Stimulated activated CD8-positive, alpha-beta memory T cell treated with anti-CD3 and anti-CD28 coated beads, Interleukin-7, amount 100 ng/mL, for 24 hours (primary cell): ENCODE data around the gene MAN2B2.

Experiments
- DNase-seq: peaks from one replicate; pipeline ENCODE4 v3.0.0-alpha.2; 2020; ENCODE audit warnings: low read depth

MAN2B2 gene

DNA sequence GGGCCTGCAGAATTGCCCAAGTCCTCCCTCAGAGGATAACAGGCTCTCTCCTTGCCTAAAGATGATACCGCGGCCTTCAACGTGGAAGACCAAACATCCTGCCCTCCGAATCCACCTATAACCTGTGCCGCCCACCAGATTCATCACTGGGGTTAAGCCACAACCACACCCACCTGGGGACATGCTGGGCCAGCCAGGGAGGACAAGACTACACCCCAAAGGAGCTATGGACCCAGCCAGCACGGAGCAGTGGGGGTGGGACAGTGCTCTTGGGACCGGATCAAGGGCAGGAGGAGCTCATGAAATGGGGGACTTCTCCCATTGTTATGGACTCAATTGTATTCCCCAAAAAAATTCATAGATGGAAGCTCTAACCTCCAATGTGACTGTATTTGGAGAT, 6.8 kb upstream of the MAN2B2 start:
- DNase-seq = no peak

DNA sequence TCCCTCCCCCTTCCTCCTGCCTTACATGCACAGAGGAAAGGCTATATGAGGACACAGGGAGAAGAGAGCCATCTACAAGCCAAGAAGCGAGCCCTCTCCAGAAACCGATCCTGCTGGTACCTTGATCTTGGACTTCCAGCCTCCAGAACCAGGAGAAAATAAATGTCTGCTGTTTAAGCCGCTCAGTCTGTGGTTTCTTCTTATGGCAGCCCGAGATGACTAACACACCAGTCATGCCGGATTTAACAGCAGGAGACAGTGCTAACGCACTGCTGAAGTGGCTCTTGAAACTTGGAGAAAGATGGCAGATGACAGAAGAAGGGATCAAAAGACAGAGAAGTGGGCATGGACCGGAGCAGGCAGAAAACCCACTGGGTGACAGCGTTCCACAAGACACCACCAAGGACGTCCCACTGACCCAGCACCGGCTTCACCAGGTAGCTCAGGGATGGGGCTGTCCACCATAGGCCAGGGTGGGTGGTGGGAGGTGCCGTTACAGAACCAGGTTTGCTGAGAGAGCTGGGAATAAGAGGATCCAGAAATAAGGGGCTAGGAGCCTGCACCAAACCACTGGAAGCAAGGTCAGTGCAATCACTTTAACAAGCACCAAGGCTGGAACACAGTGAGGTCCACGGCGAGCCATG, 6.2 kb upstream of the MAN2B2 start:
- DNase-seq = no peak

DNA sequence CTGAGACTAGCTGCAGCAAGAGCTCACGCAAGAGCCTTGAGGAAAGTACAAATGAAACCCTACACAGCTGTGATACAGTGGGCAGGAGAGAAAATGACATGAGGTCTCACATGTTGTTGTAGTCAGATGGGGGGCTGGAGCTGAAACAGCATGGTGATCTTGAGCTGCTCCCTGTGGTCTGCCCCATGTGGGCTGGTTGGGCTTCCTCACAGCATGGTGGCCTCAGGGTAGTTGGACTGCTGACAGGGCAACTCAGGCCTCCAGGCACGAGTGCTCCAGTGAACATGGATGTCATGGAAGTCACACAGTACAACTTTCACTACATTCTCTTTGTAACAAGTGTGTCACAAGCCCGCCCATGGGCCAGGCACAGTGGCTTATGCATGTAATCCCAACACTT, 3.4 kb upstream of the MAN2B2 start:
- DNase-seq = no peak

DNA sequence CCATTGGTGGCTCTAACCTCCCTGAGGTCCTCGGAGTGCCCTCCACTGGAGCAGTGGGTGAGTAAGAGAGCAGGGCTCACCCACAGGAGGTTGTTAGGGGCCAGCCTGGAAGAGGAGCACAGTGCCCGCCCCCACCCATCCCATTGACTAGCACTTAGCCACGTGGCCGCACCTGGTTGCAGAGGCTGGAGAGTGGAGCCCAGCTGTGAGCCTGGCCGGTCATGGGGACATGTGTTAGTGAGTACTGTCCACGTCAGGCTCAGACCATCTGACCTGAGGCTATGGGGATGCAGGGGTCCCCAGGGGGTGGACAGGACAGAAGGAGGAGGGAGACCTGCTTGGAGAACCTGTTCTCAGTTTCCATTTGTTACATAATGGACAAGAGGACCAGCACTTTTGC, 1.4 kb upstream of the MAN2B2 start:
- DNase-seq = no peak

DNA sequence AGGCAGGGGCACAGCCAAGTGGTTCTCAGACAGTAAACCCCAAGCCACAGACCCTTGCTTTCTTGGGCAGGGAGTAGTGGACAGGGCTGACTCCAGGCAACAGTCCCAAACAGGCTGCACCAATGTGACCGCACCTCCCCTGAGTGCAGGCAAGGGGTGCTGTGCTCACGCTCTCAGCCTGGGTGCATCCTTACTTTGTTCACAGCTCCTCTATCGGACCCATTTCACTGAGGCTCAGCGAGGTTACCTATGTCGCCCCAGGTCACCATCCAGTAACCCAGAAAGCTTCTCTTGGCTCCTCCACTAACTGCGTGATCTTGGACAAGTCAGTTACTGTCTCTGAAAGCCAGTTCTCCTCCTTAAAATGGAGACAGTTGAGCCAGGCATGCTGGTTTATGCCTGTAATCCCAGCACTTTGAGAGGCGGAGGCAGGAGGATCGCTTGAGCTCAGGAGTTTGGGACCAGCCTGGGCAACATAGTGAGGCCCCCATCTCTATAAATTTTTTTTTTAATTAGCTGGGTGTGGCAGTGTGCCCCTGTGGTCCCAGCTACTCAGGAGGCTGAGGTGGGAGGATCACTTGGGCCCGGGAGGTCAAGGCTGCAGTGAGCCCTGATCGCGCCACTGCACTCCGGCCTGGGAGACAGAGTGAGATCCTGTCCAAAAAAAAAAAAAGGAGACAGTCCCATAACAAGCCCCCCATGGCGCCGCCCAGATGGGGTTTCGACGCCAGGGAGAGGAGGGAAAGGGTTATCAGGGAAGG, 823 bp upstream of the MAN2B2 start:
- no peak for DNase-seq

DNA sequence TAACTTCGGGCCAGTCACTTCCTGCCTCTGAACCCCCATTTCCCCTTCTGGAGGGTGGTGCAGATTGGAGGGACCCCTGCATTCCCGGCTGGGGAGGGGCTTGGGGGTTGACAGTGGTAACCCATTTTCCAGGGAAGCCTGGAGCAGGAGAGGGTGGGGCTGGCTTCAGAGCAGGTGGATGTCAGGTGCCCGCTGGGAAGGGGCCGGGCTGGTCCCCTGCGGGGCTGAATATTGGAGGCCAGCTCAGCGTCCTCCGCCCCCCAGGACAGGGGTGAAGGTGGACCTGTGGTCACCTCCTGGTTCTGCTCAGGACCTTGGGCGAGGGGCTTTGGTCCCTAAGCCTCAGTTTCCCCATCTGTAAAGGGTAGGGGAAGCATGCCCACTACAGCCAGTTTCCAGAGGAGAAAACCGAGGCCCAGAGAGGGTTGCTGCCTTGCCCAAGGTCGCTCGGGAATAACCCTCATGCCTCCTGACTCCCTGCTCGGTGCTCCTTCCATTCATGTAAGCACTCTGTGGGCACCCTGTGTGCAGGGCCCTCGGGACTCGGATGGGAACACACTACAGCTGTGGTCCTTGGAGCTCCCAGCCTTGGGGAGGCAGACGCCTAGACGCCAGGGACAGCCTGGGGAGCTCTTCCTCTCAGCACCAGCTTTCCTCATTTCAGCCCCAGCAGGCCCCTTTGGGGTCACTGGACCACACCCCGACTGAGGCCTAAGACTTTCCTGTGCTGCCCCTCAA, 683 bp downstream of the MAN2B2 start:
- DNase-seq = no peak

DNA sequence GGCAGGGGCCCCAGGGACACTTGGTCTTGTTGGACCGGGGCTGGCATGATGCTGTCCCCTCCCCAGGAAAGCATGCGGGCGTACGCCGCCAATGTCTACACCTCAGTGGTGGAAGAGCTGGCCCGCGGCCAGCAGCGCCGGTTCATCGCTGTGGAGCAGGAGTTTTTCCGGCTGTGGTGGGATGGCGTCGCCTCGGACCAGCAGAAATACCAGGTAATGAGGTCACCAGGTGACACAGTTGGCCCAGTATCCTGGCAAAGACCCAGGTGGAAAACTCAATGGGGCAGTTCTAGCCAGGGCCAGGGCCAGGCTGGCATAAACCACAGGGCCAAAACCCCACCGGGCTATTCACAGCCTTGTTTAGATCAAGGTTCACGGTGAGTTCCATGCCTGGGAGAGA, 1.5 kb downstream of the MAN2B2 start:
- DNase-seq = no peak

DNA sequence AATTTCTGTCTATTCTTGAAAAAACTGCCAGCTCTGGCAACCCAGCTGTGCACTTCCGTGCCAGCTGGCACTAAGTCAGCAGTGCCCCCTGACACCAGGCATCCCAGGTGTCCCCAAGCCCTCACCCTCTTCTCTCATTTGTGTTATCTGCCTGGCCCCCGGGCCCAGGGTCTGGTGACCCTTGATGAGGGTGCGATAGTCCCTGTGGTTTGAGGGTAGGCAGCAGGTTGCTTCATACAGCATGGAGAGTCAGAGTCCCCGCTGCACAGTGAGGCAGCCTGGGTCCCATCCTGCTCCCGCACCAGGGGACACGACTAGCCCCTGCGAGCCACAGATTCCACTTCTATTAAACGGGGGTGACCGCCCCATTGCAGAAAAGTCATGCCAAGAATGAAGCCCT, 1.9 kb downstream of the MAN2B2 start:
- no peak for DNase-seq

DNA sequence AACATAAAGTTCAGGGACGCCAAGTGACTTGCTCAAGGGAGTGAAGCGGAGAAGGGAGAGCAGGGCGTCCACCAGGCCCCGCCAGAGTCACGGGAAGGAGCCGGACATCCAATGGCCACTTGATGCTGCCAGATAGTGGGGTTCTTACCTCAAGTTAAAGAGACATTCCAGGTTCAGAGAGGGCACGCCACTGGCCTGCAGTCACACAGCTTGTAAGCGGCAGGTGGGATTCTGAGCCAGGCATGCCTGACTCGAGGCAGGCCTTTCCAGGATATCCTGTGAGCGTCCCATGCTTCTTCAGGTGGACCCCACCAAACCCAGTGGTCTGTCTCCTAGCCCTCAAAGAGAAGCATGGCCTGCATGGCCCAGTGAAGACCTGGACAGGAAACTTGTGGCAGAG, 2.4 kb downstream of the MAN2B2 start:
- no peak for DNase-seq

DNA sequence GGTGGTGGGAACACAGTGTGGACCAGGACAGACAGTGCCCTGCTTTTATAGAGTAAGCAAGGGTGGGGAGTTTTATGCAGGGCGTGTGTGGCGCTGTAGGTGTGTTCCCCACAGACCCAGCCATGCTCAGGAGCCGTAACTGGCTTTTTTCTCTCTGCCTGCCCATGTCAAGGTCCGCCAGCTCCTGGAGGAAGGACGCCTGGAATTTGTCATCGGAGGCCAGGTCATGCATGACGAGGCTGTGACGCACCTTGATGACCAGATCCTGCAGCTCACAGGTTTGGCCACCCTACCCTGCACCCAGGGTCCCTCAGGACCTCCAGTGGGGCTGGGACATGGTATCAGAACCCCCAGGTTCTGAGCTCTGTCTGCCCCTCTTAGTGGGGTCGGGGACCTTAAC, 3.2 kb downstream of the MAN2B2 start:
- DNase-seq = no peak

DNA sequence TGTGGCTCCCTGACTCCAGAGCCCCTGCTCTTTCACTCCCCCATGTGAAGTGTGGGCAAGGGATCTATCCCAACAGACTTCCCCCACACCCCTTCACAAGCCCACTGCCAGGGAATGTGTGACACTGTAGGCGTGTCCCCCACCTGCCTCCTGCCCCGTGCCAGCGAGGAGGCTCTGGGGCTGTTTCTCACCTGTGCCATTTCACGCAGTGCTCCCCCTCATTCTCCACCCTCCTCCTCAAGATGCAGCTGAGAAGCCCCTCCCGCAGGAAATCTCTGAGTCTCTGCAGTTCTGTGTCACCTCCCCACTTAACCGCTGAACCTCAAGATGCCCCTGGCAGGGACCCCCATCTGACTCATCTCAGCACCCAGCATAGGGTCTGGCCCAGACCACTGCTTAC, 5.4 kb downstream of the MAN2B2 start:
- no peak for DNase-seq

DNA sequence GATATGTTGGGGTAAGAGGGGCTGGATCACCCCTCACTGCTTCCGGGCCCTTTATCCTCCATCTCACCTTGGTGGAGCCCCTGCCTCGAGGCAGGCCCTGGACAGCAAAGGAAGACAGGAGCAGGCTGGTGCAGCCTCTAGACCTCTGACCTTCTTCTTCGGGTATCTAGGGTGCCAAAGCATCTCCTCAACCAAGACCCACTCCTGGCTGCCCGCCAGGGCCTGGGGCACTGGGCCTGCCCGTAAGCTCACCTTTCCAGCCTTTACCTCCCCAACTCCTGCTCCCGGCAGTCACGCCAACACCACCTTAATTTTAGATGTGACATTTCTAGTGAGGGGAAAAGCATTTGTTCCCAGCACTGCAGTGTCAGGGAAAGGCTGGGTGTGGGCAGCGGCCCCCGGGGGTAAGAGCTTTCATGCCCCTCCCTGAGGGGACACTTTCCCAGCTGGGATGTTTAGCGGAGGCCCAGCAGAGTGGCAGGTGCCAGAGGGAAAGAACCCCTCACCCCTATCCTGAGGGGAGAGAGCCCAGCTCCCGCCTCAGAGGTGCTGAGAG, 6.7 kb downstream of the MAN2B2 start:
- DNase-seq = no peak

DNA sequence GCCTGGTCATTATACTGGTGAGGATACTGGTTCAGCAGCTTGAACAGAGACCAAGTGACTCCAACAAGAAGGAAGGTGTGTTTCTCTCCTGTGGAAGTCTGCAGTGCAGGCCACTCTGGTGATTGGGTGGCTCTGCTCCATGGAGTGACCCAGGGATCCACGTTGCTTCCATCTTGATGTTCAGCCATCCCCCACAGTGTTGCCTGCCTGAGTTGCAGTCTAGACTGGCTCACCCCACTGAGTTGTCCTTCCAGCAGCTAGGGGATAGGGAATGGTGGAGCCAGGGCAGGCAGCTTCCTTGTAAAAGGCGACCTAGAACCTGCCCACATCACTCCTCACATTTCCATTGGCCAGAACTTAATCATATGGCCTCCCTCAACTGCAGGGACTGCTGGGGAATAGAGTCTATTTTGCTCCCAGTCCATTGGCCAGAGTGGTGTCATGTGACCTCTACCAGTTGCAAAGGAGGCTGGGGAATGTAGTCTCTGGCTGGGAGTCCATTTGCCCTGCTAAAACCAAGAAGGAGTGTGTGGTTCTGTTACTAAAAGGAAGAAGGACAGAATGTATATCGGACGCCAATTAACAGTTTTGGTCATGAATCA, 8.0 kb downstream of the MAN2B2 start:
- DNase-seq = no peak

DNA sequence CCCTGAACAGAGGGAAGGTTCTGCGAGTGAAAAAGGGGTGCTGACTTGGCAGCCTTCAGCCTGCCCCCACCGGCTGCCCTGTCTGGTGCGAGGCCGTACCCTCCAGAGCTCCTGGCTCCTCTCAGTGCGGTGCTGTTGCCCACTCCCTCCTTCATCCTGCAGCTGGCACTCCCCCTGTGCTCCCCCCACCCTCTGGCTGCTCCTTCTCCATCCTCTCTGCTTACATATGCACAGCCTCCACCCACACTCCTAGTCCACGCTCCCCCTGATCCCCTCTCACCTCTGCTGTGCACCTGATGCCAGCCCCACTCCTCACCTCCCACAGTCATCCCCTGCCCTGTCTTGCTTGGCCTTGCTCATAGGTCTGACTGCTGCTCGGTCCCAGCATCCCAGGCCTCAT, 9.9 kb downstream of the MAN2B2 start:
- no peak for DNase-seq

DNA sequence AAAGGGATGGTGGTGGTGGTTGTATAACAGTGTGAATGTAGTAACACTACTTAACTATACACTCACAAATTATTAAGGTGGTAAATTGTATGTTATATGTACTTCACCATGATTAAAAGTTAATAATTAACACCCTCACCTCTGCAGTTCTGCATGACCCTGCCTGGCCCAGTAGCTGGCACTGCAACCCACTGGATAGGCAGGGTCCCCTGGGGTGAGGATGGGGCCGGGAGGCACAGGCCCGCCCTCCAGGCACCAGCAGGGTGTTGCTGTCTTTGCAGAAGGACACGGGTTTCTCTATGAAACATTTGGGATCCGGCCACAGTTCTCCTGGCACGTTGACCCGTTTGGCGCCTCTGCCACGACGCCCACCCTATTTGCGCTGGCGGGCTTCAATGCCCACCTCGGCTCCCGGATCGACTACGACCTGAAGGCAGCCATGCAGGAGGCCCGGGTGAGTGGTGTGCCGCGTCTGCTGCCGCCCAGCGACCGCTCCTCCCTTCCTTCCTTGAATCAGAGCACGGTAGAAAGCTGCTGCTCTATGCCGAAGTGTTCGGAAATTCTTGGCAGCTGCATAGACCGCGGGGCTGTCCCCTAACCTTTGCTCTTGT, 11.8 kb downstream of the MAN2B2 start:
- DNase-seq = no peak

DNA sequence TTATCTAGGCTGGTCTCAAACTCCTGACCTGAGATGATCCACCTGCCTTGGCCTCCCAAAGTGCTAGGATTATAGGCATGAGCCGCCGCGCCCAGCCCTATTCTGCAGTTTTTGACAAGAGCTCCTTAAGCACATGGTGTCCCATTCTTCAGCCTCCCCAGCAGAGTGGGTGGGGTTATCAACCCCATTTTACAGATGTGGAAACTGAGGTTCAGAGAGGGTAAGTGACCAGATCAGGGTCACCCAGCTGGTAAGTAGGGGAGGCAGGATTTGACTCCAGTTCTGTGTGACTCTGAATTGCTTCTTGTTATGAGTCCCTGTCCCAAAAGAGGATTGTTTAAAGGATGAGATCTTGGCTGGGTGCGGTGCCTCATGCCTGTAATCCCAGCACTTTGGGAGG, 14.5 kb downstream of the MAN2B2 start:
- DNase-seq = no peak

DNA sequence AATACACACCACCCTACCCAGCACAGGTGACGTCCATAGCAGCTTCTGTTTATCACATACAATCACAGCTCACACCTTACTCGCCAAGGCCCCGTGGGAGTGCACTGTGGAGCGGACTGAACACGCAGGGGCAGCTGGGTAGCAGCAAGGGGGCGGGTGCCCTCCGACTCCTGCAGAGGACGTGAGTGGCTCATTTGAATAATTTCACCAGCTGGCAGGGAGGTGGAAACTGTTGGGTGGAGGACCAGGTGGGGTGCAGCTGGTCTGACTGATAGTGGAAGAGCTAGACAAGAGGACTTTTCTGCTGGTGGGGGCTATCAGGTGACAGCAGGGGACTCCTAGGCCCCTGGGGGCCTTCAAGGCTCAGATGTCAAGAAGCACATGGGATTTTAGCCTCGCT, 16.3 kb downstream of the MAN2B2 start:
- DNase-seq = no peak

DNA sequence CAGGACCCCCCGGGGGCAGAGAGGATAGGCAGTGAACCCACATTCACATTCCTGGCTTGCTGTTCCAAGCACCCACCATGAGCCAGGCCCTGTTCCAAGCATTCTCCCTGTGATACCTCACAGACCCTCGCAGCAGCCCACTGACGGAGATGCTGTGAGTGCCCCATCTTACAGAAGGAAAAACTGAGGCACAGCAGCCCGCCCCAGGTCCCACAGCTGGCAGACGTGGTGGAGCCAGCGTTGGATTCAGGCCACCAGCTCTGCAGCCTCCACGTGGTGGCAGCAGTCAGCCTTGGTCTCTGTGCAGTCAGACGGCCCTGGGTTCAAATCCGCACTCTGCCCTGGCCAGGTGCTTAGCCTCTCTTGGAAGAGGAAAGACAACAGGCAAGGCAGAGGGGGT, 16.8 kb downstream of the MAN2B2 start:
- DNase-seq = no peak

DNA sequence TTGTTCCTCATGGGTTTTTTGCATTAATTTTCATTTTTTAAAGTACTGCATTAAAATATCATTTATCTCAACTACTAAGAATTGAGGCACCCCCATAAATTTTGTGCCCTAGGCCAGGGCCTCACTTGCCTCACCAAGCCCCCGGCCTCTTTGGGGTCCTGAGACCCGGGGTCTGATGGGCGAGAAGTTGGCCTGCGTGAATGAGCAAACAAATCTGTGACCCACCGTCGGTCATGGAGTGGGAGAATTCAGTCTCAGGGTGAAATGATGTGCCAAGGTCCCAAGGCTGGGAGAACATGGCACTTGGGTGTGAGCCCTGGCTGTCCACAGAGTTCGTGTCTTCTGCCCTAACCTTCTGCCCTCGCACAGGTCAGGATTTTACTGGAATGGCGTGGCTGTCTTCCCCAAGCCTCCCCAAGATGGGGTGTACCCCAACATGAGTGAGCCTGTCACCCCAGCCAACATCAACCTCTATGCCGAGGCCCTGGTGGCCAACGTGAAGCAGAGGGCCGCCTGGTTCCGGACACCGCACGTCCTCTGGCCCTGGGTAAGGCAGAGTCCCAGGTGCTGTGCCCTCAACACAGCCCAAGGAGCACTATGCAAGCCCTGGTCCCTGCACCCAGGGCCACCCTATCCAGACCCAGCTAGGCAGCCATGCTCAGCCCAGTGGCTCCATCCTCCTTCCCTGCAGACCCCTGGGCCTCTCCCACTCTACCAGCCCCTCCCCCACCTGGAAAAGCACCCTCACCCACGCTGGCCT, 18.0 kb downstream of the MAN2B2 start:
- DNase-seq = no peak

DNA sequence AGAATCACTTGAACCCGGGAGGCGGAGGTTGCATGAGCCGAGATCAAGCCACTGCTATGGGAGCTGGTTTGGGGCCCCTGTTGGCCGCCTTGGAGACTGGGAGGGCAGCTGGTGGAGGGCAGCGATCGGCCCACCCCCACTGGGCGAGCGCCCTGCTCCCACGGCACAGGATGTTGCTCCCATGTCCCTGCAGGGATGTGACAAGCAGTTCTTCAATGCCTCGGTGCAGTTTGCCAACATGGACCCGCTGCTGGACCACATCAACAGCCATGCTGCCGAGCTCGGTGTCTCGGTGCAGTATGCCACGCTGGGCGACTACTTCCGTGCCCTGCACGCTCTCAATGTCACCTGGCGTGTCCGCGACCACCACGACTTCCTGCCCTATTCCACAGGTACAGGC, 19.4 kb downstream of the MAN2B2 start:
- DNase-seq = no peak

DNA sequence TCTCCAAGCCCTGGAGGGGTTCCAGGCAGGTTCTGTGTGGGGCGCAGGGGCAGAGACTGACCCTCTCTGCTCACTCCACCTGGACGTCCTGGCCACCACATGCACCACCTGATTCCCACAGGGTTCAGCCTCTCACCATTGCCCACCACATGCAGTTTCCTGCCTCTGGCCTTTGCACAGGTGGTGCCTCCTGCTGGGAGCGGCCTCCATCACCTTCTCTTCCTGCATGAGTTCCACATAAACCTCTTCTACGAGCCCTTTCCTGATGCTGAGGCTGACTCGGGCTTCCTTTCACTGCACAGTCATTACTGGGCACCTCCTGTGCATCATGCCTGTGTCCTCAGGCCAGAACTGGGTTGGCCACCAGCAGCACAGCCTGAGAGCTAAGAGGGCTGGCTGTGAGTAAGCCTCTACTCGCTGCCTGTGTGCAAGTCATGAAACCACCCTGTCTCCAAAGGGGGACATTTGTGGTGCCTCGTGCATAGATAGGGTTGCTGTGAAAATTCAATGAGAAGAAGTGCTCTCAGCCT, 19.9 kb downstream of the MAN2B2 start:
- DNase-seq = no peak
